LNCAP (cell line): ENCODE data around the gene PRDM5.

ENCODE experiments used
- TF ChIP-seq, protein P1 (sequence below): fragments of 450-650 bp; IDR thresholded peaks from 2 replicates; pipeline ENCODE4 v1.5.1; 2017; ENCODE audit warnings: mild to moderate bottlenecking

The PRDM5 gene

DNA sequence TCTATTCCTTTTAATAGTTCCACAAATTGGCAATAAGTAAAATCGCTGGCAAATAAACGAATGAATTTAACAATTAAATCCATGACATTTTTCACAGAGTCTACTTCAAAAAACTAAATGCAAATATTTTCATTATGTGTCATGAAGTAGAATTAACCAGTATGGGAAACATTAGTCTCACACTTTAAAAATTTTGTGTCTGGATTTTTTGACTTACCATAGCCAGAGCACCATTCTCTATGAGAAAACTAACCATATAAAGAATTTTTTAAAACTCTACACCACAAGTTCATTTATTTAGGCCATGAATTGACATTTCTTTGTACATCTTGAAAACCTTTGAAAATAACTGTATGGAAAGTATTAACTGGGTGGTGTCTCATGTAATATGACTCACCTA lies 41.2 kb downstream of the PRDM5 start:
- TF ChIP-seq, protein P1, sequence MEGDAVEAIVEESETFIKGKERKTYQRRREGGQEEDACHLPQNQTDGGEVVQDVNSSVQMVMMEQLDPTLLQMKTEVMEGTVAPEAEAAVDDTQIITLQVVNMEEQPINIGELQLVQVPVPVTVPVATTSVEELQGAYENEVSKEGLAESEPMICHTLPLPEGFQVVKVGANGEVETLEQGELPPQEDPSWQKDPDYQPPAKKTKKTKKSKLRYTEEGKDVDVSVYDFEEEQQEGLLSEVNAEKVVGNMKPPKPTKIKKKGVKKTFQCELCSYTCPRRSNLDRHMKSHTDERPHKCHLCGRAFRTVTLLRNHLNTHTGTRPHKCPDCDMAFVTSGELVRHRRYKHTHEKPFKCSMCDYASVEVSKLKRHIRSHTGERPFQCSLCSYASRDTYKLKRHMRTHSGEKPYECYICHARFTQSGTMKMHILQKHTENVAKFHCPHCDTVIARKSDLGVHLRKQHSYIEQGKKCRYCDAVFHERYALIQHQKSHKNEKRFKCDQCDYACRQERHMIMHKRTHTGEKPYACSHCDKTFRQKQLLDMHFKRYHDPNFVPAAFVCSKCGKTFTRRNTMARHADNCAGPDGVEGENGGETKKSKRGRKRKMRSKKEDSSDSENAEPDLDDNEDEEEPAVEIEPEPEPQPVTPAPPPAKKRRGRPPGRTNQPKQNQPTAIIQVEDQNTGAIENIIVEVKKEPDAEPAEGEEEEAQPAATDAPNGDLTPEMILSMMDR: no peak

DNA sequence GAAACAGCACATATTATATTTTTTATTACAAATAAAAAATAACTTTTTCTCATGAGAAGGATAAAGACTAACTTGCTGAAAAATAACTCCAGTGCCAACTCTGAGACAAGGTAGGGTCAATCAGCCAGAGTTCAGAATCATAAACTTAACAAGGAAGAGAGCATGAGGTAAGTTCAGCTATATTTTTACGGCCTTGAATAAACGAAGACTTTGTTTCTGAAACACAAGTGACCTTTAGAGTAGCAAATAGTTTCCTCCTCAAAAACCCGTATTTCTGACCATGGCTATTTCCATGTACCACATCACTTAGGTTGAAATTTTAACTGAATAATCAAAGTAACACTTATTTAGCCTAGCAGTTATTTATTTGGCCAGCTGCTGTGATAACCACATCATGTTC lies 45.5 kb downstream of the PRDM5 start:
- TF ChIP-seq, protein P1: no peak

DNA sequence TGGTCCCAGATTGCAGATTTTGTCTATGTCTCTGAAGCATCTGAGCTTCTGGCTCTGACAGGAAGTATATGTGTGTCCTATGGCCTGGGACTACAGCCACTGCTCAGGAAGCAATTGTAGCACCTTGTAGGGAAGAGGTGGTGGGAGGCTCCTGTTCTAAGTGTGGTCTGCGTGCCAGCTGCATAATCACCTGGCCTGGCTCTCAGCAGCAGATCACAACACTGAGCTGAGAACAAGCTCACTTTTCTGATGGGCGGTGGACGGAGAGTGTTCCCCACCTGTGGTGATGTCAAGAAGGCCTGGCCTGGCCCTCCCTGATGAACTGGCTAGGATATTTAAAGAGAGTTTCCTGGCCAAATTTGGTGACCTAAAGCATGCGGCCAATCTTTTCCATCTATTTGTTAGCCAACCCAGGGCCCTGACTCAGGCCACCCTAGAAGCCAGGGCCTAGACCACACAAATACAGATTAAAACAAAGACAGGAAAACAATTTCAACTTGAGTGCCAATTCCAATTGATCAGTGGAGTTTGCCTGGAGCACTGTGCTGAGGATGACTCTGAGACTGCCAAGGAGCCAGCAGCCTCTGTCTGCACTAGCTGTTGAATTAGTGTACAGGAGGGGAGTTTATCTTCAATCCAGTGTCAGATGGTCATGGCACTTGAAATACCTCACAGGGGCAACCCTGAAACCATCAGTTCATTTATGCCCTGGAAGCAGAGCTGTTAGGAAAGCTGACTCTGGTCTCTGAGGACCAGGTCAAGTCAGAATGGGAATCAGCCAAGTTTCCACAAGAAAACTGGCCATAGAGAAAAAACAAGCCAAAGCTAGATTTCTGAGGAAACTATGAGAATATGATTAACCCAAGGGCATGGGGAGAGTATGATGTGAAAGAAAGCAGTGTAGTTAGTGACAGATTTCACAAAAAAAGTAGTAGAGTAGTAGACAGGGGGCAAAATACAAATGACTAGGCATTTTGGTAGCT lies 47.4 kb downstream of the PRDM5 start:
- TF ChIP-seq, protein P1: no peak

DNA sequence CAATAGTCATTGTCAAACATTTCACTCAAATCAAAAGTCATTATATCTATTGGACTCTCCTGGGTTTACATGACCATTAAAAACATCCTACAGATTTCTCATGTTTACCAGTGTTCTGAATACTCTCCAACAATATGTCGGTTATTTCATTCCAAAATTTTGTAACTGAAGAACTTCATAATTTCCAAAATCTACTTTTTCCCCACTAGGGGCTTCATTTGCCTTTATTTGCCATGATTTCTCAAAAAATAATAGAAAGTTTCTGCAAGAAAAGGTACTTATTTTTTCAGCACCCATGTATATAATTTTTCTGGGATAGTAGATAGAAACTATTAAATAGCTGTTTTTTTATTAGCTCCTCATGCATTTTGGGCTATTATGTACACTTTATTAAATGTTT lies 49.0 kb downstream of the PRDM5 start:
- TF ChIP-seq, protein P1: no peak

DNA sequence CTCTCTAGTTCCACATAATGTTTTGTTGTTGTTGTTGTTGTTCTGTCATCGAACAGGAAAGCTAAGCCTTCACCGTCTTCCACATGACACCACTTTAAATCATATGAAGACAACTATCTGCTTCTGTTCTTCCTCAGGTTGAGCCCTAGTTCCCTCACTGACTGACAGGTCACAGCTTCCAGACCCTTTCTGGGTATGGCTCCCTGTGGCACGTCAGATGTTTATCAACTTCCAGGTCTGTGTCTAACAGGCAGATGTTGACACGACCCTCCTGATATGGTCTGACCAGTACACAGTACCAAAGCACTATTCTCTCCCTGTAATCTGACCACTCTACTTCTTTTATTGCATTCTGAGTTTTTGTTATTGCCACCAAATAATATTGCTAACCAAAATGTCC lies 51.4 kb downstream of the PRDM5 start:
- TF ChIP-seq, protein P1: no peak

DNA sequence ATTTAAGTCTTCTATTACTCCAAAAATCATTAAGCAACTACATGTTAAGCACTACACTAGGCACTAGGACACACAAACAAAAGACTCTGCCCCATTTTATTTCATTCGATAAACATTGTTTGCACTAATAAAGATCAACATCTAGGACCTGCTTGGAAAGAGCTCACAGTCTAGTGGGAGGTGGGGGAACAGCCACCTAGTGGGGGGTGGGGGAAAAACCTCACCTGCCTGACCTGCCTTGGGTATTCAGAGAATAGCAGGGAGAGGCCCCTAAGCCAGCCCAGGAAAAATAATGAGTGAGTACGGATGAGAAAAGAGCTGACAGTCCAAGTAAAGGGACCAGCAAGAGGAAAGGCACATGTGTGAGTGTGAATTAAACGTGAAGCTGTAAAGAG lies 52.2 kb downstream of the PRDM5 start:
- TF ChIP-seq, protein P1: no peak

DNA sequence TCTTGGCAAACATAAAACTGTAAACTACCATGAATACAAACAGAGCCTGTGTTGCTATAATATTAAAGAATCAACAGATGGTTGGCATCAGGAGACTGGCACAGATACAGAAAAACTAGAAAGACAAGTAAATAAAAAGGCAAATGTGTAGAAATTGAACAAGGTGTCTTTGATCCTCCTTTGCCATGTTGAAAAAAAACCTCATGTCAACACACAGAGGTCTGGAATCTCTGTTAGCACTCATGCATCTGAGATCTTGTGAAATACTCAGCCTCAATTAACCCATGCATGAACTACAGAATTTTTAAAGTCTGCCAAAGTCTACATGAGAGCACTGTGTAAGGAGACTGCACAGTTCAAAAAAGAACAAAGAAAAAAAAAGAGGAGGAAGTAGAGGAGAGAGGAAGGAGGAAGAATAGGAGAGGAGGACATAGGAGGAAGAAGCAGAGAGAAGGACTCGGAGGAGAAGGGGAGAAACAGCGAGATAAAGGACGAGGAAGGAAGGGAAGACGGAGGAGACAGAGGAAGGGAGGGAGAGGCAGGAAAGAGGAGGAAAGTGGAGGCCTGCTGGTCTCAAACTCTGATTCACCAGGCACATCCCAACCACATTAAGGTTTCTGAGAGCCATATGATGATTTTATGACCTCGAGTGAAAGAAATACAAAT lies 52.8 kb downstream of the PRDM5 start:
- TF ChIP-seq, protein P1: no peak
